Measurements from ENCODE around the gene MEF2A. TPM values are rescaled to one million over a fixed set of nuclear protein-coding genes. Genes with fewer than 3 reads are reported as not detected.
"Not testable (repeated sequence)": the region's sequence is repeated elsewhere in the genome, so short reads cannot be mapped to it uniquely, and the experiment has no call there.

The MEF2A gene
- total RNA-seq (ENCODE audit: unreplicated experiment) = 49.5 TPM
- long read RNA-seq, partial matches to known transcripts = 3 of 6 reads
- long read RNA-seq, other reads (novel, unspliced or antisense) = 2 of 6 reads

DNA sequence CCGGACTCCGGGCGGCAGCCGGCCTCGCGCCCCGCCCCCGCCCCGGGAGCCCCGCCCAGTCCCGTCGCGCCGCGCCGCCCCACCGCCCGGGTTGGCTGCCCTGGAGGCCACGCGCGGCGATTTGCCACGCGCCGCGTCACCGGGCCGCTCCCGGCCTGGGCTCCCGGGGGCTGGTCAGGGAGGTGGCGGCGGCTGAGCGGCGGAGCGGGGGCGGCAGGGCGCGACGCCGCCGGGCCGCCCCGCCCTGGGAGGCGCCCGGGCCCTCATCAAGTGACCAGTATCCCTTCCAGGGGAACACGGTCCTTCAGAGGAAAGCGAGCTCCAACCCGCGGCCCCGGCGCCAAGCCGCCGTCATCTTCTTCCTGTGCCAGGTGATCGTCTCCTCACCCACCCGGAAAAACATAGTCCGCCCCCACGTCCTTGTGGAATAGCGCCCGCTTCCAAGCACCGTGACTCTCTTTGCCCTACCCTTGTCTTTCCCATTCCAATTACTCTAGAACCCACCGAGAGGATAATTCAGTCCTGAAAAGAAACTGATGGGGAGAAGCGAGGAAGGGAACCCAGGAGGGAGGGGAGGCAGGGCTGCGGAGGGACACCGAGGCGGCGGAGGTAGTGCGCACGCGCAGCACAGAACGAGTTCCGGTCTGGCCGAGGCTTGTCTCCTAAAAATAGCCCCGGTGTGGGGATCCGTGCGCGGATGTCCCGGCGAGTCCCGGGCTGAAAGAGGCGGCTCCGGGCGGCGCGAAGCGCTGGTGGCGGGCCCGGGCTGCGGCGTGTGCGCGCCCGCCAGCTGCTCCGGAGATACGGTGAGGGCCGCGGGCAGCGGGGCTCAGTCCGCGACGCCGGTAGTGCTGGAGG, at the start of gene MEF2A:
MEF2A (plus strand) TSS at position 686 of the 858 bp plus-strand sequence. CDS start 67,136 bp downstream, outside the sequence.
- TF ChIP-seq, protein P1, sequence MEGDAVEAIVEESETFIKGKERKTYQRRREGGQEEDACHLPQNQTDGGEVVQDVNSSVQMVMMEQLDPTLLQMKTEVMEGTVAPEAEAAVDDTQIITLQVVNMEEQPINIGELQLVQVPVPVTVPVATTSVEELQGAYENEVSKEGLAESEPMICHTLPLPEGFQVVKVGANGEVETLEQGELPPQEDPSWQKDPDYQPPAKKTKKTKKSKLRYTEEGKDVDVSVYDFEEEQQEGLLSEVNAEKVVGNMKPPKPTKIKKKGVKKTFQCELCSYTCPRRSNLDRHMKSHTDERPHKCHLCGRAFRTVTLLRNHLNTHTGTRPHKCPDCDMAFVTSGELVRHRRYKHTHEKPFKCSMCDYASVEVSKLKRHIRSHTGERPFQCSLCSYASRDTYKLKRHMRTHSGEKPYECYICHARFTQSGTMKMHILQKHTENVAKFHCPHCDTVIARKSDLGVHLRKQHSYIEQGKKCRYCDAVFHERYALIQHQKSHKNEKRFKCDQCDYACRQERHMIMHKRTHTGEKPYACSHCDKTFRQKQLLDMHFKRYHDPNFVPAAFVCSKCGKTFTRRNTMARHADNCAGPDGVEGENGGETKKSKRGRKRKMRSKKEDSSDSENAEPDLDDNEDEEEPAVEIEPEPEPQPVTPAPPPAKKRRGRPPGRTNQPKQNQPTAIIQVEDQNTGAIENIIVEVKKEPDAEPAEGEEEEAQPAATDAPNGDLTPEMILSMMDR (IDR thresholded peaks at IDR 0.05; ENCODE audit: partially characterized antibody, unreplicated experiment) = no peak
- Mint-ChIP-seq H3K4me3 (ENCODE audit: unreplicated experiment) (peak within 1 kb of the TSS; percentile 99), H3K4me1 (ENCODE audit: low read depth, unreplicated experiment) (peaks cover 25% of the 10 kb centered on the region), H3K9me3 (ENCODE audit: unreplicated experiment) (peaks cover 13% of the 10 kb centered on the region), H3K36me3 (ENCODE audit: unreplicated experiment) (no peaks in the 10 kb centered on the region), H3K27me3 (ENCODE audit: unreplicated experiment) (peaks cover 13% of the 10 kb centered on the region), H3K27ac (ENCODE audit: unreplicated experiment) (peak within 1 kb of the TSS; percentile 97)
- DNase-seq = peak; percentile 95

DNA sequence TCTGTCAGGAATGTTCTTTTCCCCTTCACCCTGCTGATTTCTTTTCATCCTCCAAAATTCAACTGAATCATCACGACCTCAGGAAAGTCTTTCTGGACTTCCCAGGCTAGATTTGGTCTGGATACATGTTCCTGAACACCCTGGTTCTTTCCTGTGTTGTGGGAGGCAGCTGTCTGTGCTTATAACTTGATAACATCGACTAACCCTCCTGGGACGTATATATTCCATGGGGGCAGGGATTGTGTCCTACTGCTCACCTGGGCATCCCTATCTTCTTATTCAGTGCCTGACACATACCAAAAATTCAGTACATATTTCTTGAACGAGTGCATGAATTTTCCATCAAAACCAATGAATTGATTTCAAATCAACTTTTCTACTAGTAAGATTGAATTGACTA, 47.6 kb upstream of the MEF2A start:
- Mint-ChIP-seq H3K27ac (ENCODE audit: unreplicated experiment) (peak overlapping the region; percentile 15), H3K36me3 (ENCODE audit: unreplicated experiment) (peaks cover 8% of the 10 kb centered on the region), H3K27me3 (ENCODE audit: unreplicated experiment) (no peaks in the 10 kb centered on the region), H3K9me3 (ENCODE audit: unreplicated experiment) (peaks cover 2% of the 10 kb centered on the region), H3K4me1 (ENCODE audit: low read depth, unreplicated experiment) (no peaks in the 10 kb centered on the region), H3K4me3 (ENCODE audit: unreplicated experiment) (no peak overlapping the region)
- no peak for DNase-seq
- TF ChIP-seq, protein P1 (IDR thresholded peaks at IDR 0.05; ENCODE audit: partially characterized antibody, unreplicated experiment) = no peak

DNA sequence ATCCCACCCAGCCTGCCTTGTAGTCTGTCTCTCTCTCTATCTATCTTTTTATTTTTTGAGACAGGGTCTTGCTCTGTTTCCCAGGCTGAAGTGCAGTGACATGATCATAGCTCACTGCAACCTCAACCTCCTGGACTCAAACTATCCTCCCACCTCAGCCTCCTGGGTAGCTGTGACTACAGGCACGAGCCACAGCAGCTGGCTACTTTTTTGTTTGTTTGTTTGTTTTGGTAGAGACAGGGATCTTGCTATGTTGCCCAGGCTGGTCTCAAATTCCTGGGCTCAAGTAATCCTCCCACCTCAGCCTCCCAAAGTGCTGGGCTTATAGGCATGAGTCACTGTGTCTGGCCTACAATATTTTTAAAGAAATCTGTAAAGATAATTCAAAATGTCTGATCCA, 46.4 kb upstream of the MEF2A start:
- not testable (repeated sequence) for DNase-seq

DNA sequence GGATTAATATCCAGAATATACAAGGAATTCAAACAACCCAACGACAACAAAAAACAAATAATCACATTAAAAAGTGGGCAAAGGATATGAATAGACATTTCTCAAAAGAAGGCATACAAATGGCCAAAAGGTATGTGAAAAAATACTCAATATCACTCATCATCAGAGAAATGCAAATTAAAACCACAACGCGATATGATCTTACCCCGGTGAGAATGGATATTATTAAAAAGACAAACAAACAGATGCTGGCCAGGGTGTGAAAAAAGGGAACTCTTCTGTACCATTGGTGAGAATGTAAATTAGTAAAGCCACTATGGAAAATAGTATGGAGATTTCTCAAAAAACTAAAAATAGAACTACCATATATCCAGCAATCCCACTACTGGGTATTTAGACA, 43.5 kb upstream of the MEF2A start:
- Mint-ChIP-seq H3K27me3 (ENCODE audit: unreplicated experiment) (no peaks in the 10 kb centered on the region), H3K9me3 (ENCODE audit: unreplicated experiment) (no peaks in the 10 kb centered on the region), H3K4me1 (ENCODE audit: low read depth, unreplicated experiment) (no peaks in the 10 kb centered on the region), H3K4me3 (ENCODE audit: unreplicated experiment) (no peak overlapping the region), H3K36me3 (ENCODE audit: unreplicated experiment) (no peaks in the 10 kb centered on the region), H3K27ac (ENCODE audit: unreplicated experiment) (no peak overlapping the region)
- TF ChIP-seq, protein P1 (IDR thresholded peaks at IDR 0.05; ENCODE audit: partially characterized antibody, unreplicated experiment) = no peak
- no peak for DNase-seq

More for the DNA sequence above, 46.4 kb upstream of the MEF2A start:
- H3K4me1 Mint-ChIP-seq (ENCODE audit: low read depth, unreplicated experiment); H3K27me3 Mint-ChIP-seq (ENCODE audit: unreplicated experiment); H3K4me3 Mint-ChIP-seq (ENCODE audit: unreplicated experiment); H3K36me3 Mint-ChIP-seq (ENCODE audit: unreplicated experiment); H3K27ac Mint-ChIP-seq (ENCODE audit: unreplicated experiment); H3K9me3 Mint-ChIP-seq (ENCODE audit: unreplicated experiment): not testable (repeated sequence)

DNA sequence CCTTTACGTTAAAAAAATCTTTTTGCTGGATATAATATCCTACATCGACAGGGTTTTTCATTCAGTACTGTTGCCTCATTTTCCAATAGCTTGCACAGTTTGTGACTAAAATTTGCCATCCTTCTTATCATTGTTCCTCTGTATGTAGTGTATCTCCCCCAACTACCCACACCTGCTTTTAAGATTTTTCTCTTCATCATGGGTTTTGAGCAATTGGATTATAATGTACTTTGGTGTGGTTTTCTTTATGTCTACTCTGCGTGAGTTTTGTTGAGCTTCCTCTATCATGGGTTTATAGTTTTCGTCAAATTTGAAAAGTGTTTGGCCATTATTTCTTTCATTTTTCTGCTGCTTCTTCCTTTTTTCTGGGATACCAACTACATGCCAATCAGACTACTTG, 39.6 kb upstream of the MEF2A start:
- H3K27me3 Mint-ChIP-seq (ENCODE audit: unreplicated experiment) = peaks cover 2% of the 10 kb centered on the region
- no peak overlapping the region for H3K27ac Mint-ChIP-seq (ENCODE audit: unreplicated experiment)
- no peak overlapping the region for H3K4me3 Mint-ChIP-seq (ENCODE audit: unreplicated experiment)
- no peaks in the 10 kb centered on the region for H3K9me3 Mint-ChIP-seq (ENCODE audit: unreplicated experiment)
- H3K36me3 Mint-ChIP-seq (ENCODE audit: unreplicated experiment) = no peaks in the 10 kb centered on the region
- TF ChIP-seq, protein P1 (IDR thresholded peaks at IDR 0.05; ENCODE audit: partially characterized antibody, unreplicated experiment) = no peak
- no peaks in the 10 kb centered on the region for H3K4me1 Mint-ChIP-seq (ENCODE audit: low read depth, unreplicated experiment)
- DNase-seq = no peak

Measured in glutamatergic neuron (in vitro differentiated cells).